GM06990 (cell line): ENCODE data around the gene TTC33.
A peak's percentile ranks its signal among the peaks of the same experiment; 100 is the strongest.

ENCODE experiments used
- DNase-seq: peaks from one replicate; pipeline ENCODE4 v3.0.0-alpha.2; 2011; ENCODE audit not compliant: insufficient read length; ENCODE audit errors: extremely low read depth
- H3K27me3 ChIP-seq: replicated peaks from 2 replicates; pipeline ENCODE4 v1.6.0; 2011; ENCODE audit warnings: low read length; ENCODE audit not compliant: control insufficient read depth, insufficient read depth
- H3K36me3 ChIP-seq: 2 replicates; pipeline ENCODE4 v1.5.1; 2011; ENCODE audit warnings: low read length; ENCODE audit not compliant: control insufficient read depth, insufficient read depth
- H3K4me3 ChIP-seq: replicated peaks from 2 replicates; pipeline ENCODE4 v1.5.1; 2011; ENCODE audit warnings: low read depth, mild to moderate bottlenecking, control low read depth, low read length
- CTCF ChIP-seq: IDR thresholded peaks from 2 replicates; pipeline ENCODE4 v1.5.1; 2011; ENCODE audit warnings: low read length, control low read depth, mild to moderate bottlenecking, inconsistent platforms; ENCODE audit not compliant: insufficient read depth, poor library complexity, severe bottlenecking

Gene TTC33

GRCh38 chr5:40679913-40680681, 75.7 kb downstream of the TTC33 start, which contains the start of gene PTGER4:
PTGER4 (plus strand) TSS chr5:40679915; CDS start chr5:40680994, 1,079 bp downstream.
- DNase-seq: peak; percentile 28
- H3K4me3 ChIP-seq: peak within 1 kb of the TSS; percentile 71
- no peaks in the 10 kb centered on the region for H3K36me3 ChIP-seq
- TF ChIP-seq CTCF: no peak
- no peaks in the 10 kb centered on the region for H3K27me3 ChIP-seq

- H3K36me3 ChIP-seq: no peaks in the 10 kb centered on the region
- peak; percentile 76 for DNase-seq
- no peaks in the 10 kb centered on the region for H3K27me3 ChIP-seq
- no peak for TF ChIP-seq CTCF
- peak overlapping the region; percentile 71 for H3K4me3 ChIP-seq
Measured at GRCh38 chr5:40679148-40679912, 76.4 kb downstream of the TTC33 start.

DNA sequence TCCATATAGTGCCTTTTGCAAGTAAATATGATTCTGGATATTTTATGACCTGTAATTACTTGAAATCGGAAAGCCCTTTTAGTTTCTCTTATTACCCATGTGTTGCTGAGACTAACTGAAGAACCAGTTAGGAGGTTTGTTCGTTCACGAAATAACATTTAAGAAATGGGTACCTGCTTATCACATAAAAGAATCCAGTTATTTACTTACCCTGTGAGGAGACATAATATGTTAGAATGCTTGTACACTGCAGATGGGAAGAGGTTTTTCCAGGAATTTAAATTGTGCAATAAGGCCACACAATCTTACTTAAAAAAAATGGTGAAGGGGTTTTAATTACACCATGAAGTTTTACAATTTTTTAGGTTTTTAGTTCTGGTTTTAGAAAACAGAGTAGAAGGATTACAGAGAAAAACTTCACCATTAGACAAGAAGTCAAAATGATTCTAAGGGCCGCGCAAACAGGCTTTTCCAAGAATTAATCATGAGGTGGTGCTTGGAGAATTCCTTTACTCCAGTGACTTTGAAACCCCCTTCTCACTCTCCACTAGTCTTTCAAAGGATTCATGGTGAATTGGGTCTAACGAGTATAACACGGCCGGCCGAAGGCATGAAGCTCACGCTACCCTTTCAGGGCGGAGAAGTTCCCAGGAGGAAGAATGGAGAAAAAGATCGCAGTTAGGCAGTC, 77.2 kb downstream of the TTC33 start:
- Histone ChIP-seq H3K4me3 (peak overlapping the region; percentile 71), H3K27me3 (no peaks in the 10 kb centered on the region), H3K36me3 (no peaks in the 10 kb centered on the region)
- no peak for TF ChIP-seq CTCF
- no peak for DNase-seq

DNA sequence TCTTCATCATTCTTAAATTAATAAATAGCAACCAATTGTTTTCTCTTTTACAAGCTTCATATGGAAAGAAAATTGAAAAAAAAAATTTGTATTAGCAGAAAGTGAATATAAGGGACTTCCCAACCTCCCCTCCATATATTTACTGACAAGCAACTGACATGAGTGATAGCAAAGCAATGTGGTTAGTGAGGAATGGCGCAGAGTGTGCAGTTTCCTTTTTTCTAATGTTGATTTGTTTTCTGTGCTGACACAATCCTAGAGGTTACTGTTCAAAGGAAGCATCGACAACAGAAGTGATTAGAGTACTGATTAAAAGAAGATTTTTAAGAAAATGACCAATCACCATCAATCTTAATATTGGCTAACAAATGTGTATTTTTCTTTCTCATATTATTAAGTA, 77.7 kb downstream of the TTC33 start:
- no peaks in the 10 kb centered on the region for H3K36me3 ChIP-seq
- no peaks in the 10 kb centered on the region for H3K27me3 ChIP-seq
- H3K4me3 ChIP-seq: no peak overlapping the region
- TF ChIP-seq CTCF: no peak
- DNase-seq: no peak

DNA sequence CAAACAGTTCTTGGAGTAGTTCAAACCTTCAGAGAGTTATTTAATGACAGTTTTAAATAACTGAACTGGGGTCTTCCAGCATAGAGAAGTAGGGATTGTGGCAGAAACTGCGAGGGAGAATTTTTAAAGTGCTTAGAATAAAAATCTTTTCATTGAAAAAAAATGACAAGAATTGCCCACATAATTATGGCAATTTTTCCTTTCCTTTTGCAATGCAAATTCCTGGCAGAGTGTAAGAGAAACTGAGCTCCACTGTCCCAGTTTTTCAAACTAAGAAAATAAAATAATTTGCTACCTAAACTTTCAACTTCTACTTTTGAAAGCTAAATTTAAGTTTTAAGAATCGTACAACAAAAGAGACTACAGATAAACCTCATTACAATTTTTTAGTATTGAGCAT, 78.3 kb downstream of the TTC33 start:
- Histone ChIP-seq H3K36me3 (no peaks in the 10 kb centered on the region), H3K4me3 (no peak overlapping the region), H3K27me3 (no peaks in the 10 kb centered on the region)
- no peak for TF ChIP-seq CTCF
- DNase-seq: no peak
